ENCODE measurements around the gene GPC5.

The GPC5 gene

DNA sequence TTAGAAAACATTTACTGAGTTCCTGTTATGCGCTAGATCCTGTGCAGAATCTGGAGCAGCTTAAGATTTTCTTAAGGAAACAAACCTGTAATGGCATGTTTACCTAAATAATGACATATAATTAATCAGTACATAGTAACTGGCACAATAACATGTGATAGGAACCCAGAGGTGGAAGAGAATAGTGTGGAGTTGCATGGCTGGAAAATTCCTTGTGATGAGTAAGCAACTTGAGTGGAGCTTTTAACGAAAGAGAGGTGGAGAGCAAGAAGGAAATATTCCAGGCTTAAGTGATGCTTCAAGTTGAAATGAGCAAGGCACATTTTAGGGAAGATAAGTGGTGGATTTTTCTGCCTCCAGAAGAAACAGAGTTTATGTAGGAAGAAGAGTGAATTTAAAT lies 9.2 kb upstream of the GPC5 start:
- DNase-seq: no peak
- no peaks in the 10 kb centered on the region for H3K36me3 ChIP-seq
- no peaks in the 10 kb centered on the region for H3K4me1 ChIP-seq
- no peaks in the 10 kb centered on the region for H3K9me3 ChIP-seq
- intact Hi-C loops (cut with DNase I; ENCODE audit: low total_unique reads): no loop called here
- peaks cover 0 to 13% of the 10 kb centered on the region in 2 donors for H3K27me3 ChIP-seq
- H3K4me3 ChIP-seq: no peak overlapping the region
- H3K27ac ChIP-seq: no peak overlapping the region
- no peak for TF ChIP-seq CTCF (IDR thresholded peaks at IDR 0.05)

DNA sequence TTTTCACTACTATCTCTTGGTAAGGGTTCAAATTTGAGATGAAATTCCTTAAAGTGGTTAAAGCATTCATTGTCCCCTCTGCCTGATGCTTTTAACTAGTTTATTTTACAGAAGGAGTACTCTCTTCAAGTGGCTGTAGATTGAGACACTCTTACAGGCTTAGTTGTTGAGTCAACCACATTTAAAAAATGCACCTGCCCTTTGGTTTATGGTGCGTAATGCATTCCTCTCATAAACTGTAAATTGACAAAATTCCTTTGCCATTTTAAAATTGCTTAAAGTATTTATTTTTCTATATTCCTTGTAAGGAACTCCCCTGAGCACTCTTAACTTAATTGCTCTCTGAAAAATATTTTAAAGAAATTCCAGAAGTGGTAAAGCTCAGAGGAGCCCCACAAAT lies 826 bp upstream of the GPC5 start:
- Histone ChIP-seq H3K27ac (no peak overlapping the region), H3K36me3 (no peaks in the 10 kb centered on the region), H3K4me3 (no peak overlapping the region), H3K4me1 (peaks cover 0 to 15% (median 12%) of the 10 kb centered on the region in 4 donors), H3K9me3 (no peaks in the 10 kb centered on the region), H3K27me3 (peaks cover 0 to 25% of the 10 kb centered on the region in 2 donors)
- no peak for DNase-seq
- no peak for TF ChIP-seq CTCF (IDR thresholded peaks at IDR 0.05)
- intact Hi-C loops (cut with DNase I; ENCODE audit: low total_unique reads): no loop called here

DNA sequence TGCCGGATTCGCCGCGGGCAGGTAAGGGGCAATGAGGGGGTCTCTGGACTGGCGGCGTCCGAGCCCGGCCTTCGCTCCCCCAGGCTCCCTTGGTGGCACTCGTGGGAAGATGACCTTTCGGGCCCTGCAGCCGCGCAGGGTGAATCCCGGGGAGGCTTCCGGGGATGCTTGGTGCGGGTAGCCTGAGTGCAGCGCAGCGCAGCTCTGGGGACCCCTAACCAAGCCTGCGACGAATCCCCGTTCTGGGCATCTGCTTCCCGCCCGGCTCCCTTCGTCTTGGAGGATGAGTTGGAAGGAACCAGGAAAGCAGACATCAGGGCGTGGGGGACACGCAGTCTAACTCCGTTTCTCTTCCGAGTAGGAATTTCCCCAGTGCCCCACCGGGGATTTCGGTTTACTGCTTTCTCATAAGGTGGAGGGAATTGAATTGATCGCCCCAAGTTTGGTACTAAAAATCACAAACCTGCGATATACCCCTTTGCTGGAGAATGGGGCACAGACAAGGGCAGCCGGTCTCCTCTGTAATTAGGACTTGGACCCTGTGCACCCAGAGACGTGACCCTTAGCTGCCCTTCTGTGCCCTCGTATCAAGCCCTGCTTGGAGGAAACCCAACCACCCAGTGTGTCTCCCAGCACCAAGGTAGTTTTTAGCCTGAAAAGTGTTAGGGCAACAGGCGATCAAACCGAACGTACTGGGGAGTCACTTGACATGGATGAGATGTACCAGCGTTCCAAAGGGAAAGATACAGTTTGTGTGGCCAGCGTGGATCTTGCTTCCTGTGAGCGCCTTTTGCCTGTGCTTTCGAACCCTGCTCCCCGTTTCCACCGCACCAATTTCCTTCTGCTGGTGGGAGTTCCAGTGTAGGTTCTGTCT lies 1.0 kb downstream of the GPC5 start:
- peaks cover 0 to 23% of the 10 kb centered on the region in 2 donors for H3K27me3 ChIP-seq
- H3K4me3 ChIP-seq: peak overlapping the region; percentile 49 to 56
- no peaks in the 10 kb centered on the region for H3K36me3 ChIP-seq
- intact Hi-C loops (cut with DNase I; ENCODE audit: low total_unique reads): no loop called here
- peak in 1 of 2 donors; percentile 59 for DNase-seq
- no peak overlapping the region for H3K27ac ChIP-seq
- TF ChIP-seq CTCF (IDR thresholded peaks at IDR 0.05): no peak
- H3K9me3 ChIP-seq: no peaks in the 10 kb centered on the region
- H3K4me1 ChIP-seq: peaks cover 0 to 15% (median 12%) of the 10 kb centered on the region in 4 donors

GRCh38 chr13:91400063-91400399 lies 1.6 kb downstream of the GPC5 start:
- Histone ChIP-seq H3K4me3 (no peak overlapping the region), H3K4me1 (peaks cover 0 to 15% (median 12%) of the 10 kb centered on the region in 4 donors), H3K27me3 (peaks cover 0 to 17% of the 10 kb centered on the region in 2 donors), H3K9me3 (no peaks in the 10 kb centered on the region), H3K27ac (no peak overlapping the region), H3K36me3 (no peaks in the 10 kb centered on the region)
- no peak for TF ChIP-seq CTCF (IDR thresholded peaks at IDR 0.05)
- intact Hi-C loops (cut with DNase I; ENCODE audit: low total_unique reads): no loop called here
- no peak for DNase-seq

- Histone ChIP-seq H3K4me3 (no peak overlapping the region), H3K27me3 (peaks cover 0 to 11% of the 10 kb centered on the region in 2 donors), H3K27ac (no peak overlapping the region), H3K9me3 (no peaks in the 10 kb centered on the region), H3K4me1 (peaks cover 0 to 15% (median 12%) of the 10 kb centered on the region in 4 donors), H3K36me3 (no peaks in the 10 kb centered on the region)
- TF ChIP-seq CTCF (IDR thresholded peaks at IDR 0.05): no peak
- intact Hi-C loops (cut with DNase I; ENCODE audit: low total_unique reads): no loop called here
- no peak for DNase-seq
These were observed 2.2 kb downstream of the GPC5 start for GRCh38 chr13:91400671-91401070.

Measured in tibial artery (tissue), 4 donors.